Measurements from ENCODE around the gene ENTPD6.

DNA sequence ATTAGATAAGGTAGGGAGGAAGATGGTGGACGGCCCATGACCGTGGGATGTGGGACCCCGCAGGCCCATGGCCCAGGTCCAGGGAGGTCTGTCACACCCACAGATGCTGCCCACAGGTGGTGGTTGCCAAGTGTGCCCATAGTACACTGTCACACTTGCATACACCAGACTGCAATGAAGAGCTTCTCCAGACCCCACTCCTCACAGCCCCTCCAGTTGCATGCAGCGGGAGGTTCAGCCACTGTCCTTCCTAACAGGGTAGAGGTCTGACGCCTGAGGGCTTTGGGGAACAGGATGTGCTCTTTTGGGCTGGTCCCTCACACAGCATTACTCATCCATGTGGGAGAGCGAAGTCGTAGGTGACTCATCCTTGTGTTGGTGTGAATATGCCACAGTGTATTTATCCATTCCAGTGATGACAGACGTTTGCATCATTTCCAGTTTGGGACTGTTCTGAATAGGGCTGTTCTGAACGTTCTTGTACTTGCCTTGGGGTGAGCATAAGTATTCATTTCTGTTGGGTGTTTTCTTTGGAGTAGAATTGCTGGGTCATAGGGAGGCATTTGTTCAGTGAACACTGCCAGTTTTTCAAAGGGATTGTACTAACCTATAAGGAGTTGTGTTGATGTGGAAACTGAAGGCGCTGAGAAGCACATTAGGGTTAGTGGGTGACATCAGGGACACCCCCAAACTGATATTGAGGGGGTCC, 42.3 kb downstream of the ENTPD6 start:
- TF ChIP-seq, protein P1, sequence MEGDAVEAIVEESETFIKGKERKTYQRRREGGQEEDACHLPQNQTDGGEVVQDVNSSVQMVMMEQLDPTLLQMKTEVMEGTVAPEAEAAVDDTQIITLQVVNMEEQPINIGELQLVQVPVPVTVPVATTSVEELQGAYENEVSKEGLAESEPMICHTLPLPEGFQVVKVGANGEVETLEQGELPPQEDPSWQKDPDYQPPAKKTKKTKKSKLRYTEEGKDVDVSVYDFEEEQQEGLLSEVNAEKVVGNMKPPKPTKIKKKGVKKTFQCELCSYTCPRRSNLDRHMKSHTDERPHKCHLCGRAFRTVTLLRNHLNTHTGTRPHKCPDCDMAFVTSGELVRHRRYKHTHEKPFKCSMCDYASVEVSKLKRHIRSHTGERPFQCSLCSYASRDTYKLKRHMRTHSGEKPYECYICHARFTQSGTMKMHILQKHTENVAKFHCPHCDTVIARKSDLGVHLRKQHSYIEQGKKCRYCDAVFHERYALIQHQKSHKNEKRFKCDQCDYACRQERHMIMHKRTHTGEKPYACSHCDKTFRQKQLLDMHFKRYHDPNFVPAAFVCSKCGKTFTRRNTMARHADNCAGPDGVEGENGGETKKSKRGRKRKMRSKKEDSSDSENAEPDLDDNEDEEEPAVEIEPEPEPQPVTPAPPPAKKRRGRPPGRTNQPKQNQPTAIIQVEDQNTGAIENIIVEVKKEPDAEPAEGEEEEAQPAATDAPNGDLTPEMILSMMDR (IDR thresholded peaks at IDR 0.05), result no peak
- TF ChIP-seq EZH2phosphoT487 (IDR thresholded peaks at IDR 0.05), result no peak
- TF ChIP-seq EZH2 (IDR thresholded peaks at IDR 0.05), result no peak
